Calu3 (cell line): ENCODE measurements around the gene PCP2. TPM values are rescaled to one million over a fixed set of nuclear protein-coding genes. Genes with fewer than 3 reads are reported as not detected.
A peak's percentile ranks its signal among the peaks of the same experiment; 100 is the strongest.

Experiments used
- BruUV-seq: library from RNA; stranded (reverse); fragments of 400-500 nt; replicated peaks from 2 replicates; lab custom pipeline; 2021; lab: Mats Ljungman, UMichigan
- CTCF ChIA-PET: fragments of 300-600 bp; sonication (Branson Sonifier 250); formaldehyde crosslinking; loops from one replicate; lab custom pipeline; 2022; ENCODE audit warnings: antibody characterized with exemption; lab: Charles Lee
- DNase-seq: peaks from one replicate; pipeline ENCODE4 v3.0.0; 2022
- H3K27ac Mint-ChIP-seq: one replicate; pipeline ENCODE4 v1.8.0; 2022; ENCODE audit warnings: mixed read lengths; ENCODE audit not compliant: unreplicated experiment
- H3K27me3 Mint-ChIP-seq: one replicate; pipeline ENCODE4 v1.8.0; 2022; ENCODE audit warnings: mixed read lengths; ENCODE audit not compliant: unreplicated experiment
- H3K36me3 Mint-ChIP-seq: one replicate; pipeline ENCODE4 v1.8.0; 2022; ENCODE audit warnings: mild to moderate bottlenecking, moderate library complexity, mixed read lengths; ENCODE audit not compliant: insufficient read depth, unreplicated experiment
- H3K4me1 Mint-ChIP-seq: one replicate; pipeline ENCODE4 v1.8.0; 2022; ENCODE audit warnings: mild to moderate bottlenecking, low read depth, mixed read lengths; ENCODE audit not compliant: unreplicated experiment
- H3K4me3 Mint-ChIP-seq: one replicate; pipeline ENCODE4 v1.8.0; 2022; ENCODE audit warnings: mild to moderate bottlenecking, low read depth, moderate library complexity, mixed read lengths; ENCODE audit not compliant: unreplicated experiment
- H3K9me3 Mint-ChIP-seq: one replicate; pipeline ENCODE4 v1.8.0; 2022; ENCODE audit warnings: low read depth, mixed read lengths; ENCODE audit not compliant: unreplicated experiment
- CTCF ChIP-seq: fragments of 200-600 bp; IDR thresholded peaks from one replicate; pipeline ENCODE4 v1.8.0; 2022; ENCODE audit warnings: antibody characterized with exemption; ENCODE audit not compliant: unreplicated experiment
- intact Hi-C: fragments of 100-400 bp; cut with micrococcal nuclease; formaldehyde crosslinking; loops from one replicate; pipeline ENCODE4 v1.10.0; 2022; ENCODE audit not compliant: unreplicated experiment
- total RNA-seq: library from RNA; stranded (reverse); gene quantifications from 2 replicates; pipeline ENCODE4 v1.2.3, GENCODE V29; 2022

The PCP2 gene
- total RNA-seq, 1 experiment from 2014 or later = not detected

- CTCF ChIA-PET = no interaction called here
- intact Hi-C loops = no loop called here
- H3K36me3 Mint-ChIP-seq = peaks cover 49% of the 10 kb centered on the region
- H3K27me3 Mint-ChIP-seq = no peaks in the 10 kb centered on the region
- no peaks in the 10 kb centered on the region for H3K9me3 Mint-ChIP-seq
- BruUV-seq = no TSS peak
- no peak overlapping the region for H3K4me3 Mint-ChIP-seq
- TF ChIP-seq CTCF = no peak
- H3K4me1 Mint-ChIP-seq = peaks cover 7% of the 10 kb centered on the region
- no peak for DNase-seq
- H3K27ac Mint-ChIP-seq = no peak overlapping the region
These were observed 947 bp downstream of the PCP2 start for GRCh38 chr19:7632340-7633203.

- intact Hi-C loops = no loop called here
- no peak for DNase-seq
- no peak for TF ChIP-seq CTCF
- Mint-ChIP-seq H3K9me3 (no peaks in the 10 kb centered on the region), H3K36me3 (peaks cover 39% of the 10 kb centered on the region), H3K27me3 (no peaks in the 10 kb centered on the region), H3K4me1 (peaks cover 7% of the 10 kb centered on the region), H3K27ac (no peak overlapping the region), H3K4me3 (no peak overlapping the region)
- CTCF ChIA-PET = no interaction called here
- no TSS peak for BruUV-seq
These were observed 1.9 kb downstream of the PCP2 start for GRCh38 chr19:7631577-7631976.

- Mint-ChIP-seq H3K4me3 (peak within 1 kb of the TSS; percentile 95), H3K27me3 (no peaks in the 10 kb centered on the region), H3K9me3 (no peaks in the 10 kb centered on the region), H3K36me3 (peaks cover 41% of the 10 kb centered on the region), H3K4me1 (peaks cover 7% of the 10 kb centered on the region), H3K27ac (peak within 1 kb of the TSS; percentile 93)
- intact Hi-C loops = no loop called here
- no TSS peak for BruUV-seq
- peak; percentile 86 for DNase-seq
- TF ChIP-seq CTCF = no peak
- CTCF ChIA-PET = interaction anchor here (0.6 to 1.4 kb wide), 8 partner anchors 9 to 188 kb away, joined by 3 to 7 read pairs (median 6); partner anchors contain the start of gene TRAPPC5
These were observed 4.0 kb downstream of the PCP2 start, which contains the start of the genes PET100 and XAB2 for GRCh38 chr19:7629347-7630054. PET100 (plus strand) TSS chr19:7629793; CDS start chr19:7629834, 41 bp downstream. XAB2 (minus strand) TSS chr19:7629545; CDS start chr19:7629527, 18 bp downstream.

- H3K36me3 Mint-ChIP-seq = peaks cover 36% of the 10 kb centered on the region
- peak overlapping the region; percentile 93 for H3K27ac Mint-ChIP-seq
- H3K27me3 Mint-ChIP-seq = no peaks in the 10 kb centered on the region
- TF ChIP-seq CTCF = no peak
- no peaks in the 10 kb centered on the region for H3K9me3 Mint-ChIP-seq
- CTCF ChIA-PET = interaction anchor here (0.6 to 1.2 kb wide), 3 partner anchors 52 to 129 kb away, joined by 4 to 6 read pairs (median 4); partner anchors contain the start of gene TRAPPC5
- H3K4me1 Mint-ChIP-seq = peaks cover 7% of the 10 kb centered on the region
- DNase-seq = no peak
- H3K4me3 Mint-ChIP-seq = peak overlapping the region; percentile 95
- BruUV-seq = TSS peak; percentile 87
- intact Hi-C loops = no loop called here
These were observed 4.8 kb downstream of the PCP2 start for GRCh38 chr19:7628589-7629311.
